Activated T-cell treated with anti-CD3 and anti-CD28 coated beads, Interleukin-2, amount 50 U/mL, for 24 hours (primary cell): ENCODE measurements around the gene NUAK2.
A peak's percentile ranks its signal among the peaks of the same experiment; 100 is the strongest.

Experiments used
- DNase-seq: peaks from one replicate; pipeline ENCODE4 v3.0.0-alpha.2; 2020
- H3K27ac Mint-ChIP-seq: 2 replicates; pipeline ENCODE4 v1.8.0; 2020; ENCODE audit warnings: mild to moderate bottlenecking, mixed read lengths
- H3K27me3 Mint-ChIP-seq: 2 replicates; pipeline ENCODE4 v1.8.0; 2020; ENCODE audit warnings: mixed read lengths
- H3K36me3 Mint-ChIP-seq: 2 replicates; pipeline ENCODE4 v1.8.0; 2020; ENCODE audit warnings: low read depth, mixed read lengths
- H3K4me1 Mint-ChIP-seq: 2 replicates; pipeline ENCODE4 v1.8.0; 2020; ENCODE audit warnings: low read depth, mixed read lengths
- H3K4me3 Mint-ChIP-seq: 2 replicates; pipeline ENCODE4 v1.8.0; 2020; ENCODE audit warnings: mild to moderate bottlenecking, moderate library complexity, mixed read lengths
- H3K9me3 Mint-ChIP-seq: 2 replicates; pipeline ENCODE4 v1.8.0; 2020; ENCODE audit warnings: mixed read lengths

The NUAK2 gene

DNA sequence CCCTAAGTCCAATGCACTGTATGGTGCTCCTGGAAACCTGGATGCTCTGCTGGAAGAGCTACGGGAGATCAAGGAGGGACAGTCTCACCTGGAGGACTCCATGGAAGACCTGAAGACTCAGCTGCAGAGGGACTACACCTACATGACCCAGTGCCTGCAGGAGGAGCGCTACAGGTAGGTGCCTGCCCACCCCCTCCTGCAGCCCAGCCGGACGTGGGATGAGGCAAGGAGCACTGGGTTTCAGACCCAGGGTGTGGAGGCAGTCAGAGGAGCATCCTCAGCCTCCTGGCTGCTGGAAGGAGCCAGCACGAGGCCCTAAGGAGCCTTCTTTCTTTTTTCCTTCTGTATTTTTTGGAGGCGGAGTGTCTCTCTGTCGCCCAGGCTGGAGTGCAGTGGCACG, 51.8 kb downstream of the NUAK2 start:
- H3K36me3 Mint-ChIP-seq: peaks cover 14% of the 10 kb centered on the region
- H3K4me1 Mint-ChIP-seq: peaks cover 14% of the 10 kb centered on the region
- H3K9me3 Mint-ChIP-seq: no peaks in the 10 kb centered on the region
- H3K27ac Mint-ChIP-seq: no peak overlapping the region
- no peak overlapping the region for H3K4me3 Mint-ChIP-seq
- no peak for DNase-seq
- no peaks in the 10 kb centered on the region for H3K27me3 Mint-ChIP-seq

DNA sequence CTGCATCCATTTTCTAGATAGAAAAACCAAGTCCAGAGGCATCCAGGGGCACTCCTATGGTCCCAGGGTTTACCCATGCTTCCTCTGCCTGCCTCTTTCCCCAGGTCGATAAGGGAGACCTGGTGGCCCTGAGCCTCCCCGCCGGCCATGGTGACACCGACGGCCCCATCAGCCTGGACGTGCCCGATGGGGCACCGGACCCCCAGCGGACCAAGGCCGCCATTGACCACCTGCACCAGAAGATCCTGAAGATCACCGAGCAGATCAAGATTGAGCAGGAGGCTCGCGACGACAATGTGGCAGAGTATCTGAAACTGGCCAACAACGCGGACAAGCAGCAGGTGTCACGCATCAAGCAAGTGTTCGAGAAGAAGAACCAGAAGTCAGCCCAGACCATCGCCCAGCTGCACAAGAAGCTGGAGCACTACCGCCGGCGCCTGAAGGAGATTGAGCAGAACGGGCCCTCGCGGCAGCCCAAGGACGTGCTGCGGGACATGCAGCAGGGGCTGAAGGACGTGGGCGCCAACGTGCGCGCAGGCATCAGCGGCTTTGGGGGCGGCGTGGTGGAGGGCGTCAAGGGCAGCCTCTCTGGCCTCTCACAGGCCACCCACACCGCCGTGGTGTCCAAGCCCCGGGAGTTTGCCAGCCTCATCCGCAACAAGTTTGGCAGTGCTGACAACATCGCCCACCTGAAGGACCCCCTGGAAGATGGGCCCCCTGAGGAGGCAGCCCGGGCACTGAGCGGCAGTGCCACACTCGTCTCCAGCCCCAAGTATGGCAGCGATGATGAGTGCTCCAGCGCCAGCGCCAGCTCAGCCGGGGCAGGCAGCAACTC, 52.5 kb downstream of the NUAK2 start:
- Mint-ChIP-seq H3K9me3 (no peaks in the 10 kb centered on the region), H3K27me3 (no peaks in the 10 kb centered on the region), H3K36me3 (peaks cover 14% of the 10 kb centered on the region), H3K27ac (no peak overlapping the region), H3K4me1 (peaks cover 7% of the 10 kb centered on the region), H3K4me3 (no peak overlapping the region)
- DNase-seq: no peak

DNA sequence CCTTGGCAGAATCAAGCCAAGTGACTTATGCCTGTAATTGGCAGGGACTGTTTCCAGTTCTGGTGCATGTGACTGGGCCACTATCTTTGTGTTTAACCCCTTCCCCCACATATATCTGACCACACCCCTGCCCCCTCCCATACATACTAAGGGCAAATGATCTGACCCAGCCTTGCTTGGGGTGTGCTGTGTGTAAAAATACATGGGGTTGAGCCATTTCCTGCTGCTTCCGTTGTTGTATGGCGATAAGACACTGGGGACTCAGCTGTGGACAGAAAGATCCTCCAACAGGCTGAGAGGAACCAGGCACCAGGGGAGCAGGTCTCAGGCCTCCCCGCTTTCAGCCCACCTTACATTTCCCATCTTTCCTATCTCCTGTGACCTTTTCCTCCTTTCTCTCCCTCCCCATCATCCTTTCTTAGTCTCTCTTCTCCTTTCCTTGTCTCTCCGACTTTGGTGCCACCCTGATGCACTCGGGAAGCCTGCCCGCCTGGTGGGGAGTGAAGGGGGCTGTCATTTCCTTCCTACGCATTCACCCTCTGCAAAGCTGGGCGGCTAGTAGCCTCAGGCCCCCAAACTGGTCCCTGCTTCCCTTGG, 54.1 kb downstream of the NUAK2 start:
- DNase-seq: no peak
- Mint-ChIP-seq H3K4me3 (no peak overlapping the region), H3K36me3 (peaks cover 14% of the 10 kb centered on the region), H3K9me3 (no peaks in the 10 kb centered on the region), H3K27me3 (no peaks in the 10 kb centered on the region), H3K4me1 (peaks cover 8% of the 10 kb centered on the region), H3K27ac (no peak overlapping the region)

DNA sequence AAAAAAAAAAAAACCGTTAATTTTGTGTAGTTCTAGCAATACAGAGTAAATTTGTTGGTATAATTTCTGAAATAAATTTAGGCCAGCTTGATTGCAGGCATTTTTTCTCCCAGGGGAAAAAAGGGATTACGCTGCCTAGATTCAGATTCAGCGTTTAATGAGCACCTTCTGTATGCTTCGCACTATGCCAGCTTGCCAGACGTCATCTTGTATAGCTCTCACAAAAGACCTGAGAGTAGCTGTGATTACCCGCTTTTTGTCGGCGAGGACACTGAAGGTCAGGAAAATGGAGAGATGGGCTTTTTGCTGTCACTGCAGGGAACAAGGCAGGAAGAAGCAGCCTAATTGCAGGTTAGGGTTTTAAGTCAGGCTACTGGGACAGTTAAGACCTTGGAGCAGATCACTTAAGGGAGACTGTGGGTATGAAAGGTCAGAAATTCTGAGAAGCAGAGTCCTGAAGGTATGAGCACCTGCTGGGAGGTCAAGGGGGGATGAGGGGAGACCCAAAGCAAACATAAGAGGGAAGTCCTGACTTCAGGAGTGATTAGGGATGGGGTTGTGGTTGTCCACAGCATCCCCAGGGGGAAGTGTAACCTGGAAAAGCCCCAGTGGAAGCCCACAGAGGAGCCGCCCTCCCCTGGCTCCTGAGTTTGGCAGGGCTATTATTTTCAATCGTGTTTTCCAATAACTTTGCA, 54.8 kb downstream of the NUAK2 start:
- Mint-ChIP-seq H3K4me3 (no peak overlapping the region), H3K36me3 (peaks cover 8% of the 10 kb centered on the region), H3K4me1 (peaks cover 13% of the 10 kb centered on the region), H3K9me3 (no peaks in the 10 kb centered on the region), H3K27ac (no peak overlapping the region), H3K27me3 (no peaks in the 10 kb centered on the region)
- DNase-seq: no peak

DNA sequence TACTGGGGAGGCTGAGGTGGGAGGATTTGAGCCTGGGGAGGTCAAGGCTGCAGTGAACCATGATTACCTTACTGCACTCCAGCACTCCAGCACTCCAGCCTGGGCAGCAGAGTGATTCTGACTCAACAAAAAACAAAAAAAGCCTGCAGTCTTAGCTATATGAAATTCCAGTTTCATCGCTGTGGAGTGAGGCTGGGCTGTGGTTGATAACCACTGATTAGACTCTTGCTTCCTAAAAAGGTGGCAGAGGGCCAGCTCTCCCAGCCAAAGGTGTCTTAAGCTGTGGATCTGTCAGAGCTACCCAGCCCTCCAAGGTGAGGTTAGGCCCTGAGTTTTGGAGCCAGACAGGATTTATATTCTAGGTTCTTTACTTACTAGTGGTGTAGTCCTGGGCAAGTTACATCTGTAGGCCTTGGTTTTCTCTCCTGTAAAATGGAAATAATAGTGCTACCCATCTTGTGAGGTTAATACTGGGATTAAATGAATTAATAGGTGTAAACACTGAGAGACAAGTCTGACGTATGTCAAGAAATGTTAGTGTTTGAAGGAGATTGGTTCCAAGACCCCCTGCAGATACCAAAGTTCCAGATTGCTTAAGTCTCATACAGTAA, 57.9 kb downstream of the NUAK2 start:
- H3K27me3 Mint-ChIP-seq: no peaks in the 10 kb centered on the region
- H3K4me3 Mint-ChIP-seq: no peak overlapping the region
- no peak overlapping the region for H3K27ac Mint-ChIP-seq
- no peaks in the 10 kb centered on the region for H3K36me3 Mint-ChIP-seq
- peaks cover 23% of the 10 kb centered on the region for H3K4me1 Mint-ChIP-seq
- no peaks in the 10 kb centered on the region for H3K9me3 Mint-ChIP-seq
- DNase-seq: no peak

DNA sequence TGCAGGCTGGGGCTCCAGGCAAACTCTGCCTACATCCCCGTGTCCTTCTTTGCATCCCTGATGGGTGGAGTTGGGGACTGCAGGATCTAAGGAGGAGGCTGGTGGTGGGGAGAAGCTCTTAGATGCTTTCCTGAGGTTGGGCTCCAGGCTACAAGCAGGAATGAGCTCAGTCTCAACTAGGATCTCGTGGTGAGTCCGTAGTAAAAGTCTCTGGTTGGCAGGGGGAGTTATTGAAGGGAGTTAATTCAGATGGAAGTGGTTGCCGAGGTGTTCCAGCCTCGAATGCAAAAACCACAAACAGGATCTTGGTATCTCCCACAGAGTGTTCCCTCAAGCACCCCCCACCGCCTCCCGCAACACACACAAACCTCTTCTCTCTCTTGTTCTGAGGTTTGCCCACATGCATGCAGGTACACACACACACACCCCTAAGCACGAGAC, 58.8 kb downstream of the NUAK2 start:
- Mint-ChIP-seq H3K4me1 (peaks cover 23% of the 10 kb centered on the region), H3K27me3 (no peaks in the 10 kb centered on the region), H3K36me3 (no peaks in the 10 kb centered on the region), H3K9me3 (no peaks in the 10 kb centered on the region), H3K4me3 (no peak overlapping the region), H3K27ac (no peak overlapping the region)
- no peak for DNase-seq

DNA sequence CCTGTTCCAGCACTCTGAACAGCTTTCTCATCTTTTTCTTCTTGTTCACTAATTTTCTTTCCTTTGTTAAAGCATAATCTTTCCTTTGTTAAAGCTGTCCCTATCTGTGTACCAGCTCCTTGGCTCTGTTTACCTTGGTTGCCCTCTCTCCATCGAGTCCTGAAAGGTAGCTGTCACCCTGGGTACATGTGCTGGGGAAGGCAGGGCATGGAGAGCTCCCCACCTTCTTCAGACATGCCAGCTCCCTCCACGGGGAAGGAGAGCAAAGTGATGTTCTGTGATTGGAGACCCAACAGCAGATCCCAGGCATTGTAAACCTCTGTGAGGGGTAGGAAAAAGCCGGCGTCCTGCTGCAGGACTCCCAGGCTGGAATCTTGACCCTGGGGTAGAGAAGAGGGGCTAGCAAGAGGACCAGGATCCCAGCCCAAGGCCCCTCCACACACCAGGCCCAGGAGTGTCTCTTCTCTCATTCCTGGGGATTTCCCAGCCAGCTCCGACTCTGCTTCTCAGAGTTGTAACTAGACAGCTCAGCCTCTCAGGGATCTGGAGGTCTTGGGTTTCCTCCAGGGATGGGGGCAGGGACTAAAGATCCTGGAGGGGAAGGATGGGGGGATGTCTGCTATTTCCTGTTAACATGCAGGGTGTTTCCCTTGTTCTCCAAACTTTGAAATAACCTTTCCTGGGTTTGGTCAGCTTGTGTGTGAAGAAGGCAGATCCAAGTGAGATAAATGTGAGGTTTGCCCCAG, 59.4 kb downstream of the NUAK2 start:
- no peaks in the 10 kb centered on the region for H3K36me3 Mint-ChIP-seq
- peaks cover 23% of the 10 kb centered on the region for H3K4me1 Mint-ChIP-seq
- no peaks in the 10 kb centered on the region for H3K9me3 Mint-ChIP-seq
- H3K27me3 Mint-ChIP-seq: no peaks in the 10 kb centered on the region
- no peak overlapping the region for H3K4me3 Mint-ChIP-seq
- DNase-seq: no peak
- no peak overlapping the region for H3K27ac Mint-ChIP-seq

DNA sequence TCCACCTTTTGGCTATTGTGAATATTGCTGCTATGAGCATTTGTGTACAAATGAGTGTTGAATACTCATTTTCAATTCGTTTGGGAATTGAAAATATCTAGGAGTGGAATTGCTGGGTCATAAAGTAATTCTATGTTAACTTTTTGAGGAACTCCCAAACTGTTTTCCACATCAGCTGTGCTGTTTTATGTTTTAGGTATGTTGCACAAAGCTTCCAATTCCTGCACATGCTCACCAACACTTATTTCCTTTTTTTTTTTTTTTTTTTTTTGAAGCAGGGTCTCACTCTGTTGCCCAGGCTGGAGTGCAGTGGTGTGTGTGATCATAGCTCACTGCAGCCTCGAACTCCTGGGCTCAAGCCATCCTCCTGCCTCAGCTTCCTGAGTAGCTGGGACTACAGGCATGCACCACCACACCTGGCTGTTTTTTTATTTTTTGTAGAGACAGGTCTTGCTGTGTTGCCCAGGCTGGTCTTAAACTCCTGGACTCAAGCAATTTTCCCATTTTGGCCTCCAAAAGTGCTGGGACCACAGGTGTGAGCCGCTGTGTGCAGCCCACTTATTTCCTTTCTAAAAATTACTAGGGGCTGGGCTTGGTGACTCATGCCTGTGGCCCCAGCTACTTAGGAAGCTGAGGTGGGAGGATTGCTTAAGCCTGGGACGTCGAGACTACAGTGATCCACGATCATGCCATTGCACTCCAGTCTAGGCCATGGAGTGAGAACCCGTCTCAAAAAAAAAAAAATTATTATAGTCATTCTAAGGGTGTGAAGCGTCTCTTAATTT, 60.4 kb downstream of the NUAK2 start:
- H3K27ac Mint-ChIP-seq: no peak overlapping the region
- H3K9me3 Mint-ChIP-seq: no peaks in the 10 kb centered on the region
- H3K4me3 Mint-ChIP-seq: no peak overlapping the region
- H3K27me3 Mint-ChIP-seq: no peaks in the 10 kb centered on the region
- H3K4me1 Mint-ChIP-seq: peaks cover 23% of the 10 kb centered on the region
- no peak for DNase-seq
- H3K36me3 Mint-ChIP-seq: no peaks in the 10 kb centered on the region

DNA sequence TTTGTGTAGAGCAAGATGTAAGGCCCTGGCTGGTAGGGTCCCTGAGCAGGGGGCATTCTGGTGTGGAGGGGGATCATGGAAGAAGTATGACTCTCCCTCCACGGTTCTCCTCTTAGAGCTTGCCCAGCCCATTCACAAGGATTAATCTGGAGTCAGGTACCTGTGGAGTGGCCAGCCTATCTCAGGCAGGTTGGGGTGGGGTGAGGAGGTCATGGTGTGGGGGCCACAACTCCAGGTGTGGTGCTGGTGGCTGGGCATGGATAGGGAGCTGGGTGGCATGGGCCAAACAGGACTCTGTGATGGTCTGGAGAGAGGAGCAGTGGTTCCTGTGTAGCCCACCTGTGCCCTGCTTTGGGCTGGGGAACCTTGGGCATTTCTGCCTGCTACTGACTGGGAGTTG, 61.5 kb downstream of the NUAK2 start:
- Mint-ChIP-seq H3K4me3 (no peak overlapping the region), H3K27ac (no peak overlapping the region), H3K9me3 (no peaks in the 10 kb centered on the region), H3K36me3 (no peaks in the 10 kb centered on the region), H3K4me1 (peaks cover 25% of the 10 kb centered on the region), H3K27me3 (no peaks in the 10 kb centered on the region)
- DNase-seq: no peak

DNA sequence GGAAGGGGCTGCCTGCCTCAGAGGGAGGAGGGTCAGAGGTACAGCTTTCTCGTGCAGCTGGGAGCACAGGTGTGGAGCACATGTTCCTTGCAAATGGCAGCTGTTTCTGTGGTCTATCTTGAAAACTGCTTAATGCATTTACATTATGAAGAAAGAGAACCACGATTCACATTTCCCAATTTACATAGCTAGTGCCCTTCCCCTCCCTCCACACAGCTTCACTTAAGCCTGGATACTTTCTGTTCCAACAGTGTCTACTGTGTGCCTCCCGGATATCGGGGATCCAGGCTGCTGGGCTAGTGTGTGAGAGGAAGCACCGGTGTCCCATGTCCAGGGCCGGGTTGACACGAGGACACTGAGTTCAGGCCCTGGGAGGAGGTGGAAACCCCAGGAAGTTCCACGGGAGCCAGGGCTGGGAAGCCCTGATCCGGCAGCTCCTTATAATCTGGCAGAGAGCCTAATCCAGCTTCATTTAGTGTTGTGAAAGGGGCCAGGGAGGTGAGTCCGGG, 62.2 kb downstream of the NUAK2 start:
- no peak overlapping the region for H3K4me3 Mint-ChIP-seq
- no peaks in the 10 kb centered on the region for H3K9me3 Mint-ChIP-seq
- H3K4me1 Mint-ChIP-seq: peaks cover 25% of the 10 kb centered on the region
- peak overlapping the region; percentile 37 for H3K27ac Mint-ChIP-seq
- no peaks in the 10 kb centered on the region for H3K27me3 Mint-ChIP-seq
- no peak for DNase-seq
- H3K36me3 Mint-ChIP-seq: no peaks in the 10 kb centered on the region

DNA sequence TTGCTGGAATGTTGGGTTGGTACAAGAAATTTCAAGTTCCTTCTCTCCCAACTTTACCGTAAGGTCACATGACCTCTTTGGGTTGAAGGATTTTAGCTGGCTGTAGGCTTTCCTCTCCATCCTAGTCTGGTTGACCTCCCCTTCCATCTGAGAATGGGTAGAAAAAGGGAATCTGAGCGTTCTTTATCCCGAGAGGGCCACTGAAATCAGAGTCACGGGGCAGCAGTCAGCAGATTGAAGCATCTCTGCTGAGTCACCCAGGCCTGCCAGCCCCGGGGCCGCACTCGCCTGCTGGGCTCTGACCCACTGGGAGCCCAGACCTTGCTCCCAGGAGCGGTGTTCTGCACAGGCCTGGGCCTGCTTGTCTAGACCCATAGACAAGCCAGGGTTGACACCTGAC, 62.8 kb downstream of the NUAK2 start:
- H3K9me3 Mint-ChIP-seq: no peaks in the 10 kb centered on the region
- no peak overlapping the region for H3K27ac Mint-ChIP-seq
- peaks cover 25% of the 10 kb centered on the region for H3K4me1 Mint-ChIP-seq
- H3K27me3 Mint-ChIP-seq: no peaks in the 10 kb centered on the region
- no peaks in the 10 kb centered on the region for H3K36me3 Mint-ChIP-seq
- no peak for DNase-seq
- no peak overlapping the region for H3K4me3 Mint-ChIP-seq

DNA sequence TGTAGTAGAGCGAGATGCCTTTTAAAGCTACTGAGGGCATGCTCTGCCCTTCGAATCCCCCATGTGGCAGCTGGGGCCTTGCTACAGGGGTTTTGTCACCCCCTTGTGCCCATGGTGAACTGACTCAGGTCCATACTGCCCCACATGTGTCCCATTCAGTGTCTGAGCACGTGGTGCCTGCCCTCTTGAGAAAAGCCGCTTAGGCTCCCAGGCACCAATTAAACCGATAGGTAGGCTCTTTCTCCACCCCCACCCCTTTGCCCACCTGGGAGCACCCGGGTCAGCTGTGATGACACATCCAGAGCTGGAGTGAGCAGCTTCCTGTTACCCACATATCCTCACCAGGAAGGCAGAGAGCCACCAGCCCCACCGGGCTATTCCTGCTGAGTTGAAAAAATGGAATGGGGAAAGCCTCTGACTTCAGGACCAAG, 63.3 kb downstream of the NUAK2 start:
- no peak overlapping the region for H3K27ac Mint-ChIP-seq
- no peaks in the 10 kb centered on the region for H3K36me3 Mint-ChIP-seq
- no peak overlapping the region for H3K4me3 Mint-ChIP-seq
- no peaks in the 10 kb centered on the region for H3K9me3 Mint-ChIP-seq
- no peak for DNase-seq
- no peaks in the 10 kb centered on the region for H3K27me3 Mint-ChIP-seq
- peaks cover 25% of the 10 kb centered on the region for H3K4me1 Mint-ChIP-seq

DNA sequence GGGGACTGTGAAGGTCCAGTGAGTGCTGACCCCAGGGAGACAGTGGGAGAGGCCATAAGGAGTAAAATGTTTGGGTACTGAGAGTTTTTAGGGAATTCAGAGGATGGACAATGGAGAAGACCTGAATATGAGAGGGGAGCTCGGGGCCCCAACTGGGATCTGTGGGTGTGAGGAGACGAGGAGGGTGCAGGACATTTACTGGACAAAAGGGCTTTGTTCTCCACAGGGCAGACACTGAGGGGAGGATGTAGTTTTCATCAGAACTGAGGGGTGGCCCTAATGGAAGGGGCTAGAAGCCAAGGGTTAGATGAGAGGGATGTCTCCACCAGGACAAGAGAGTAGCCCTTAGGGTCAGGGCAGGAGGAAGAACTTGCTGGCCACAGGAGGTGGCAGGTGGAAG, 63.8 kb downstream of the NUAK2 start:
- H3K4me3 Mint-ChIP-seq: no peak overlapping the region
- no peak for DNase-seq
- H3K27ac Mint-ChIP-seq: no peak overlapping the region
- H3K36me3 Mint-ChIP-seq: no peaks in the 10 kb centered on the region
- H3K4me1 Mint-ChIP-seq: peaks cover 21% of the 10 kb centered on the region
- H3K9me3 Mint-ChIP-seq: no peaks in the 10 kb centered on the region
- no peaks in the 10 kb centered on the region for H3K27me3 Mint-ChIP-seq
